ENCODE data around the gene FKBP2.

The FKBP2 gene

GRCh38 chr11:64225608-64226506 lies 15.0 kb upstream of the FKBP2 start, which contains the start of the genes NUDT22 and TRPT1:
TSS of gene NUDT22 (plus strand) at chr11:64226274. CDS start at chr11:64226653, 379 bp downstream.
TSS of gene TRPT1 (minus strand) at chr11:64226186. CDS start at chr11:64225860, 326 bp downstream.
- no peak for TF ChIP-seq ZFX (IDR thresholded peaks at IDR 0.05)
- no peak; the same call in 1 of the 2 replicates for TF ChIP-seq CTCF (conservative IDR thresholded peaks at IDR 0.05)
- H3K27ac ChIP-seq, result peak within 1 kb of the TSS; percentile 91

- H3K27ac ChIP-seq, result peak overlapping the region; percentile 91
- TF ChIP-seq CTCF (conservative IDR thresholded peaks at IDR 0.05) (no peak), ZFX (IDR thresholded peaks at IDR 0.05) (peak; percentile 58; the same call in 1 of the 2 replicates)
These were observed 14.3 kb upstream of the FKBP2 start for GRCh38 chr11:64226507-64227051.

- H3K27ac ChIP-seq, result peak overlapping the region; percentile 91
- TF ChIP-seq CTCF (conservative IDR thresholded peaks at IDR 0.05), result no peak
- no peak for TF ChIP-seq ZFX (IDR thresholded peaks at IDR 0.05)
These were observed 13.4 kb upstream of the FKBP2 start for GRCh38 chr11:64227405-64227956.

GRCh38 chr11:64229090-64229743 lies 11.7 kb upstream of the FKBP2 start:
- H3K27ac ChIP-seq, result peak overlapping the region; percentile 78
- TF ChIP-seq CTCF (conservative IDR thresholded peaks at IDR 0.05) (no peak), ZFX (IDR thresholded peaks at IDR 0.05) (no peak)

- H3K27ac ChIP-seq, result peak overlapping the region; percentile 78
- TF ChIP-seq ZFX (IDR thresholded peaks at IDR 0.05) (no peak), CTCF (conservative IDR thresholded peaks at IDR 0.05) (no peak)
These were observed 11.1 kb upstream of the FKBP2 start for GRCh38 chr11:64229744-64230170.

GRCh38 chr11:64230171-64230984 lies 10.5 kb upstream of the FKBP2 start, which contains the start of gene DNAJC4:
TSS of gene DNAJC4 (plus strand) at chr11:64230548. CDS start at chr11:64230855, 307 bp downstream.
- TF ChIP-seq ZFX (IDR thresholded peaks at IDR 0.05) (no peak; the same call in 1 of the 2 replicates), CTCF (conservative IDR thresholded peaks at IDR 0.05) (no peak)
- peak within 1 kb of the TSS; percentile 78 for H3K27ac ChIP-seq
